CD4-positive, alpha-beta T cell treated with Interleukin-4 for 4 hours (primary cell): ENCODE measurements around the gene PRKCE.

Source experiments
- DNase-seq: peaks from one replicate; pipeline ENCODE4 v3.0.0-alpha.2; 2020

Gene PRKCE

DNA sequence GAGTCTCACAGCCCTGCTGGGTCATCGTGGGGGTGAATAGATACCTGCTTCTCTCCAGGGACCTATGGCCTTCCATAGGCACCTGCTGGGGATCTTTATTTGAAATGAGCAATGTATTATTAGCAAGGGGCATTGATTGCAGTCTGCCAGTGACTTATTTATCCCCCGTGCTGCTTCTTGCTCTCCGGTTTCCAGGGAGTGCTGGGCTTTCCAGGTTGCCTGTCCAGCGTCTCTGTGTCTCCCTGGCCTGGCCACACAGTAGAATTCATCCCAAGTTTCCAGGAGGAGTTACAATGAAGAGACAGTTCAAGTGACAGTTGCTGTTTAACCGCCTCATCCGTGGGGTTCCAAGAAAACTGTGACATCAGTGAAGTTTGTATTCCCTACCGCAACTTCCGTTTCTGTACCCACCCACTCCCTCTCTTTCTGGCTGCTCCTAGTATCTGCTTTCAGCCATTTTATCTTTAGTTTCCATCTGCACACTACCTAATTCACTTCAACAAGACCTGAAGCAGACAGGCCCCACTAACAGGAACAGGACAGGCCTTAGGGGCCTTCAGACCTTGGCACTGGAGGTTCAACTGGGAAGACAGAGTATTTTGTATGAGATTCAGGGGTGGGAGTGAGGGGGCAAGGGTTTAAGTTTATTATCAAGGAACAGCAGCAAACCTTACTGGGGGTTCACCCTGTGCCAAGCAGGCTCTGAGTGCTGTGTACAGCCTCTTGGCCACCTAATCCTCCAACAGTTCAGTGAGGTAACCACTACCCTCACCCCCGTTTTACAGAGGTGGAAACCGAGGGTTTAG is 134.8 kb downstream of the PRKCE start:
- no peak for DNase-seq

GRCh38 chr2:45786836-45787357 is 135.4 kb downstream of the PRKCE start:
- no peak for DNase-seq

GRCh38 chr2:45788401-45788800 is 136.9 kb downstream of the PRKCE start:
- DNase-seq: no peak

DNA sequence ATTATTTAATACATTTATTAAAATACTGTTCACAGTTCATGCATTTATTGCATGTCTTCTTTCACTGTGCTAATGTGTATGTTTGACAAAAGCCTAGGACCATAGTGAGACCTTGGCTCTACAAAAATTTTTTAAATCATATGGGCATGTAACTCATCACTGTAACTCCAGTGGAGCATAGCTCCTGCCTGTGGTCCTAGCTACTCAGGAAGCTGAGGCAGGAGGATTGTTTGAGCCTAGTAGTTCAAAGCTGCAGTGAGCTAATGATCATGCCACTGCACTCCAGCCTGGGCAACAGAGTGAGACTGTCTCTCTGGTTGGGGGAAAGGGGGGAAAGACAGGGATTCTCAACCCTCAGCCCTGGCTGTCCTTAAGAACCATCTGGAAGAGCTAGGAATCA is 137.8 kb downstream of the PRKCE start:
- DNase-seq: no peak

DNA sequence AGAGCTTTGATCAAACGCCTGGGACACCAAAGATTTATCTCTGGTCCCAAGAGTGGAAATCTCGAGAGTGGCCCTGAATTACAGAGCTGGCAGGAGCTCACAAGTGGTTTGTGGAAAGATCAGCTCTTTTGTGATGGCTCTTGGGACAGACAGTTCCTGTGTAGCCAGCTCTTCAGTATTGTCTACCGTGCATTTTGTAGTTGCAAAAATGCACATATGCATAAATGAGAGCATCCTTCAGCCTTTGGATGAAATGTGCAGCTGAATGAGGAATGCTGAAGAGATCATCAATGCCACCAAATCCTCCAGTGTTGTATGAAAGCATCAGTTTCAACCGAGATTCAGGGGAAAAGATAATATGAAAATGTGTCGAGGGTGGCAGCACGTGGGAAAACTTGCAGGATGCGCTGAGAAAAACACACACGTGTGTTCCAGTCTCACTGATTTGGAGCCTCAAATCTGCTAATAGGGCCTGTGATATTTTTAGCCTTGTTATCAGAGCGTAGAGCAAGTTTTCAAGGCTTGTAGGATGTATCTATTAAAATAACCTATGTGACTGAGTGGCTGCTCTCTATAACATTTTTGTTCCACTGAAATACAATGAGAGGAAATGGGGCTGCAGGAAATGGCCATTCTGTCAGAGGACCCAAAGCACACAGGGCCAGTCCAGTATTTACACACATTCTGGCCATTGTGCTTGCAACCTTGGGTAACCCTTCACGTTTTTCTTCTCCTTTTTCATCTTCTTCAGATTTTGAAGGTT is 138.7 kb downstream of the PRKCE start:
- no peak for DNase-seq

DNA sequence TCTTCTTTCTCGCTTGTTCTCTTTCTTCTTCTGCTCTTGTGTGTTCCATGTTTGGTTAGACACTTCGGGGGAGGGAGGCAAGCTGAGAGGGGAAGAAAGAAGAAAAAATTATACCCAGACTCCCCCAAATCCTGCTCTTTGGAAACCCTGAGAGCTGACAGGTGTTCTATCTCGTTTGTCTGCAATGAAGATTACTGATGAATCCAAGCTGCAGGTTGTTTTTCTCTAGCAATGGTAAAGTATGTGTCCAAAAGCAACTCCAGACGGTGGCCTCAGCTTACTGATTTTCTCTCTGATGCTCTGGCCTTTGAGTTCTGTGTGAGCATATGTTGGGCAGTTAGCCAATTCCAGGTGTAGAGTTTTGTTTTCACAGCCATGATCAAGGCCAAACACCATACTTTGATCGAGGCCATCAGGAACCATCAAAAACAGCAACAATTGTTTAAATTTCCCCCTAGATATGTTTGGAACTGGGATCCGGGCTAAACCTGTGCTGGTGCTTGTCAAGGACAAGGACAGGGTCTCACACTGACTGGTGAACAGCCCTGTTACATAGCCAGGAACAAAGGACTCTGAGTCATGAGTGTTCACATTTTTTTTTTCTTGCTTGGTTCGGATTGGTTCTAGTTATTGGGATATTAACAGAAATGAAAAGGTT is 142.0 kb downstream of the PRKCE start:
- DNase-seq: no peak

GRCh38 chr2:45794134-45794617 is 142.7 kb downstream of the PRKCE start:
- DNase-seq: no peak

DNA sequence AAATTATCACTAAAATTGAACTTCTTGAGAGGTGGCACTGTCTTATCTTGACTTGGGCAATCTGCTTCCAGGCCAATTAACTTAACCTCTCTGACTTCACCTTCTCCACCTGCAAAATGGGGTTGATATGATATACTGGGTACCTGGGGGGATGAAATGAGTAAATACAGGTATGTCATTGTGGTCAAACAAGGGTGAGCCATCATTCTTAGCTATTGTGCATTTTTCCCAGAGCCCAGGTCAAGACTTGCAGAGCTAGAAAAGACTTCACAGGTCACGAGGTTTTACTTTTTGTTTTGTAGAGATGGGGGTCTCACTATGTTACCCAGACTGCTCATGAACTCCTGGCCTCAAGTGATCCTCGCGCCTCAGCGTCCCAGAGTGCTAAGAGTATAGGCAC is 145.0 kb downstream of the PRKCE start:
- DNase-seq: no peak

DNA sequence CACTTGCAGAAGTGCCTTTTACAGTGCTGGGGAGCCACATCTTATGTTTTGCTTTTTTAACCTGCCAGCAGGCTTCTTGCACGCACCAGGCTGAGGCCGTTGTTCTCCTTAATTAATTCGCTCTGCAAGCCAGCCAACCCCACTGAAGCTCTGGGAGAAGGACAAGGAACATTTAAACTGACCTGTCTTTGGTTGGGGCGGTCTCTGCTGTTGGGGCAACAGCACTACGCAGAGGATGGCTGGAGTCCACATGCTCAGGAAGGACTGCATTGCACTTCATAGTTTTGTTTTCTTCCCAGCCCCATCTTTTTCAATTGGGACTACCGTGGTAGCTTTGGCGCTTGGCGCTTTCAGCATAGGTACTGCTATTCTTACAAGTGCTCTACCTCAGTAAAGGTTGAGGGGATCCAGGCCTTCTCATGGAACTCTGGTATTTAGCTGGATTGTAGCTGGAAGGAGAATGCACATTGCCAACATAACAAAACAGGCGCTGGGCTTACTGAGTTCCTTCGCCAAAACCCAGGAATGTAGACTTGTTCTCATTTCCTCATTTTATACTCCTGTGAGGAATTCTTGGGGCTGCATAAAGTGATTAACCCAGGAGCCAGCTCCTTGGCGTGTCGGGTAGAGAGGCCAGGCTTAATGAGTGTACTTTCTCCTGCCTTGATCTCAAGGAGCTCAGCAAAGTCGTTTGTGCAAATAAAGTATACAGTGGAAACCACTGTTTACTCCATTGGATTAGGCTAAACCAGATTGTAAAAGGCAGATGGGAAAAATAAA is 146.2 kb downstream of the PRKCE start:
- no peak for DNase-seq

DNA sequence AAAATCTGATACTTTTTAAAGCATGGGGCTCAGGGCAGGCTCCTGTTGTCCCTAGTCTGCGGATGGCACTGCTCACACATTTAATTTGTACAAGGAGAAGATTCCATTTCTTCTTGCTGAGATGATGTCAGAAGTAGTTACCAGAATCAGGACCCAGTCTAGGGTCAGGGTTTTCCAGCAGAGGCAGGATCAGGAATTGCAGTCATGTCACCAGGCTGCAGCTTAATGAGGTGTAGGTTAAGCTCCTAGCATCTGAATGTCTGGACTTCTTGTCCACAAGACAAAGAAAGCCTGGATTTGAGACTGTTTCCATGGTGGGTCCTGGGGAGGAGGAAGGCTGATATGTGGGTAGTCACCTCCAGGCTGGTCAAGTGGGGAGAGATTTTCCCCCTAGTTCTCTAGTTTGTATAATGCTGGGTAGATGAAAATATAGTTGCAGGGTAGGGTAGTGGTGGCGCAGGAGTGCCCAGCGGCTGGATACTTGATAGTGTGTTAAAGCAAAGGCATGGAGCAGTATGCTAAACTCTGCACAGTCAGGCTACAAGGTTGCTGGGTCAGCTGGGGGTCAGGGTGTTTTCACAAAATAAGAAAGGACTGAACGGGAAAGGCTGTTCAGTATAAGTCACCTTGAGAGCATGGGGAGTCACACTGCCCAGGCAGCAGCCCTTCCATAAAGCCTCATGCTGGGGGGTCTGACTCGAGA is 148.4 kb downstream of the PRKCE start:
- DNase-seq: no peak

DNA sequence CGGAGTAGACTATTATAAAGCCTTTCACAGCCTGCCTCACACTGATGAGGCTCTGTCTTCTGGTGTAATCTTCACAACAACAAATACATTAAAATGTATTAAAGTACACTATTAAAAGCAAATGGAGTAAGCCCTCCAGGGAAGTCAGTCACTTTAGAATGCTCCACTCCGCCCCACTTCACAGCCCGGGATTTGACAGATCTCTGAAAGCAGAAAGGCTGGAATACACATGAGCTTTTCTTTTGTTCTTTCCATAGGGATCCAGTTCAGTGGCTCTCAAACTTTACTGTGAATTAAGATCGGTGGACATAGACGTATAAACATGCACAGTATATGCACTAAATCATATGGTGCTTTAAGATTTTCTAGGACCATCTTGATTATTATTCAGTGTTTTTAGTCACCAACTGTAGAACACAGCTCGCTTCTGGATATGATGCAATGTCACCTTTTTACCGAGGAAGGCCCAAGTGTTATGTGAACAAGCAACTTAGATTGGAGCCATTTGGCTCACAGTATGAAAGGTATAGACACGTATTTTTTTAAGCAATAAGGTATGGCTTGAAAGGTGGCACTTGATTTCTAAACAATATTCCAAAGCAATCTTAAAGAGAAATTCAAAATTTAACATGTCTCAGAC is 151.1 kb downstream of the PRKCE start:
- no peak for DNase-seq

- DNase-seq: no peak
These were observed 153.7 kb downstream of the PRKCE start for GRCh38 chr2:45804987-45805755.

- no peak for DNase-seq
These were observed 155.3 kb downstream of the PRKCE start for GRCh38 chr2:45806563-45807358.

- DNase-seq: no peak
These were observed 156.9 kb downstream of the PRKCE start for GRCh38 chr2:45808294-45808800.

- DNase-seq: no peak
These were observed 157.7 kb downstream of the PRKCE start for GRCh38 chr2:45809205-45809604.

DNA sequence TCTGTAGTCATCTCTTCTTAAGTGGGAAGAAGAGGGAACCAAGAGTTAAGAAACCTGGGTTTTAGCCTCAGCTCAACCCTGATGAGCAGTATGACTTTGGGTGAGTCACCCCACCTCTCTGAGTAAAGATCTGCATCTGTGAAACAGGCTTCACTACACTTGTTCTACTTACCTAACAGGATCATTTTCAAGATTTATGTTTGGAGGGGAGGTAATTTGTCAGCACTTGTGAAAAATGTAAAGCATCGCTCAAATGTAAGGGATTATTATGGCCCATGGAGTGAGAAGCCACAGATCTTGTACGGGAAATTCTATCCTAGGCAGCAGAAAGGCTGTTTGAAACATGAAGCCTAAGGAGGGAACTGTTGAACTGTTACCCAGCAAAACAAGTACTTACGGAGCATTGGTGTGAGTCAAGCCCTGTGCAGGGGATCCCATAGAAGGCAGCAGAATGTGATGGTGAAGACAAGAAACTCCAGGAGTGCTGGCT is 160.6 kb downstream of the PRKCE start:
- DNase-seq: no peak

DNA sequence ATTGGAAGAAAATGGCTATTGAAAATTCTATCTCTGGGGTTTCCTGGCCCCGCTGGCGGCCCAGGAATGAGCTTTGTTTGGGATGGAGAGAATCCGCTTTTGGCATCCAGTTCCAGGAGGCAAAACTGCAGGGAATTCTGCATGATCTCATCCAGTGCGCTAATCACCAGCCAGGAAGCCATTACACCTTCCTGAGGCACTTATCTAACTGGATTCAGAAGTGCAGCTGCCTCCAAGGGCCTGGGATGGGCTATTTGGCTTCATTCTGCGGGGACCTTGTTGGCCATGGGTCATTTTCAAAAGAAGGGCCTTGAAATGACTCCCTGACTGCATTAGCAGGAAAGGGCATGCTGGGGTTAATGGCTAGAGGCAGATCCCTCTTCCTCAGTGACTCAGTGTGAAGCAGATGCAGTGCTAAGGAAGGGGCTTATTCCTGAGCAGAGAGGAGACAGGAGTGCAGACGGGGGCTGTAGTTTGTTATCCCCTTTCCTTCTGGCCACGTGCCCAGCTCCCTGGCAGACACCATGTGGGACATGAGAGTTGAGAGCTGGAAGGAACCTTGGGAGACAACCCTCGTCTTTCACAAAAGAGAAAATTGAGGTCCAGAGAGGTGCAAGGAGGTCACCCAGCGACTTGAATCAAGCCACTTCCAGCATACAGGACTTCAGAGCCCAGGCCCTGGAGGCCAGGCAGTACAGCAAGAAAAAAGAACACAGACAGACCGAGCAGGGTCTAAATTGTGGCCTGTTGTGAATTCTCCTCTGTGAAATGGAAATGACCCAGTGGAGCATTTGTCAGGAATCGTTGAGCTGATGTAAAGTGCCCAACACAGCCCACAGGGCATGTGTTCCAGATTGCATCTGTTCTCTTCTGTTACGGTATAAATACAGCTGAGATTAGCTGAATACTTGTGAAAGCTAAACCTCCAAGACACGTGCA is 161.8 kb downstream of the PRKCE start:
- no peak for DNase-seq

- no peak for DNase-seq
These were observed 163.0 kb downstream of the PRKCE start for GRCh38 chr2:45814488-45814887.
